Measurements from ENCODE around the gene SYAP1.
"Not testable (repeated sequence)": the region's sequence is repeated elsewhere in the genome, so short reads cannot be mapped to it uniquely, and the experiment has no call there.

SYAP1 gene

DNA sequence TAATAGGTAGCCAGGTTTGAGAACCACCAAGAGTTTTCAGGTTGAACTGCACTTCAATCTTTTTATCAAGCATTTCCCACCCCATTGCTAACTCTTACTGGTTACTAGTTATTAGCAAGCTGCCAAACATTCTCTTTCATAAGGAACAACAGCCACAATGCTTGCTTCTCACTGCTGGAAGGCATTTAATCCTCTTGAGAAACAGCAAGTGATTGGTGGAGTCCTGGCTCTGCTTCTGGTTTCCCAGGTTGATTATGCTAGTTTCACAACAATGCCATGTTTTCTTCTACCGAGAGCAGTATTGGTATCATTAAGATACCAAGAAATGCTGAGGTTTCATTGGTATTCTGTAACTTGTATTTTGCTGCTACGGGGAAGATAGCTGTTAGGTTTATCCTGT is 34.6 kb downstream of the SYAP1 start:
- DNase-seq (ENCODE audit: low read depth), result no peak
- H3K4me3 ChIP-seq (ENCODE audit: control insufficient read depth, low read depth, low read length), result no peak overlapping the region
- no peak for TF ChIP-seq CTCF (conservative IDR thresholded peaks at IDR 0.05; ENCODE audit: control insufficient read depth, insufficient read depth, low read depth, low read length)

- TF ChIP-seq CTCF (conservative IDR thresholded peaks at IDR 0.05; ENCODE audit: control insufficient read depth, insufficient read depth, low read depth, low read length), result no peak
- no peak overlapping the region for H3K4me3 ChIP-seq (ENCODE audit: control insufficient read depth, low read depth, low read length)
- DNase-seq (ENCODE audit: low read depth), result no peak
Observed at GRCh38 chrX:16756724-16757123, 37.3 kb downstream of the SYAP1 start.

- DNase-seq (ENCODE audit: low read depth), result not testable (repeated sequence)
Observed at GRCh38 chrX:16761500-16761899, 42.1 kb downstream of the SYAP1 start.

GRCh38 chrX:16762579-16762978 is 43.2 kb downstream of the SYAP1 start:
- no peak for DNase-seq (ENCODE audit: low read depth)
- no peak overlapping the region for H3K4me3 ChIP-seq (ENCODE audit: control insufficient read depth, low read depth, low read length)
- no peak for TF ChIP-seq CTCF (conservative IDR thresholded peaks at IDR 0.05; ENCODE audit: control insufficient read depth, insufficient read depth, low read depth, low read length)

More at GRCh38 chrX:16761500-16761899, 42.1 kb downstream of the SYAP1 start:
- not testable (repeated sequence) for H3K4me3 ChIP-seq (ENCODE audit: control insufficient read depth, low read depth, low read length)

GRCh38 chrX:16765594-16765993 is 46.2 kb downstream of the SYAP1 start:
- DNase-seq (ENCODE audit: low read depth), result no peak
- H3K4me3 ChIP-seq (ENCODE audit: control insufficient read depth, low read depth, low read length), result no peak overlapping the region
- no peak for TF ChIP-seq CTCF (conservative IDR thresholded peaks at IDR 0.05; ENCODE audit: control insufficient read depth, insufficient read depth, low read depth, low read length)

DNA sequence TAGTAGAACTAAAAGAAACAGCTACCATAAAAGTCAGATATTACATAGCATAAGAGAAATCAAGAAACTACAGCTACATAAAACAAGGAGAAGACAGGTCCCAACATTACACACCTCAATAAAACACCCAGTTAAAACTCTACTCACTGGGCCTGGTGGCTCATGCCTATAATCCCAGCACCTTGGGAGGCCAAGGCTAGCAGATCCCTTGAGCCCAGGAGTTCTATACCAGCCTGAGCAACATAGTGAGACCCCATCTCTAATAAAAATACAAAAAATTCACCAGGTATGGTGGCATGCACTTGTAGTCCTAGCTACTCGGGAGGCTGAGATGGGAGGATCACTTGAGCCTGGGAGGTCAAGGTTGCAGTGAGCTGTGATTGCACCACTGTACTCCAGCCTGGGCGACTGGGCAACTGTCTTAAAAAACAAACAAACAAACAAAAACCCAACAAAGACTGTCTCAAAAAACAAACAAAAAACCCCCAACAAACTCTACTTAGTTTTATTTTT is 51.6 kb downstream of the SYAP1 start:
- DNase-seq (ENCODE audit: low read depth), result no peak
- H3K4me3 ChIP-seq (ENCODE audit: control insufficient read depth, low read depth, low read length), result no peak overlapping the region
- no peak for TF ChIP-seq CTCF (conservative IDR thresholded peaks at IDR 0.05; ENCODE audit: control insufficient read depth, insufficient read depth, low read depth, low read length)

GRCh38 chrX:16771483-16772398 is 52.3 kb downstream of the SYAP1 start:
- no peak for TF ChIP-seq CTCF (conservative IDR thresholded peaks at IDR 0.05; ENCODE audit: control insufficient read depth, insufficient read depth, low read depth, low read length)
- peak; percentile 88 for DNase-seq (ENCODE audit: low read depth)
- no peak overlapping the region for H3K4me3 ChIP-seq (ENCODE audit: control insufficient read depth, low read depth, low read length)
